DOHH2 (cell line): ENCODE measurements around the gene NRDE2.

ENCODE experiments used
- CTCF ChIP-seq: fragments of 200-600 bp; sonication (generic); IDR thresholded peaks from one replicate; pipeline ENCODE4 v1.5.1; 2014; ENCODE audit warnings: antibody characterized with exemption, mild to moderate bottlenecking, low read depth, low read length; ENCODE audit not compliant: poor library complexity, severe bottlenecking
- EZH2phosphoT487 ChIP-seq: fragments of 200-600 bp; sonication (generic); IDR thresholded peaks from 2 replicates; pipeline ENCODE4 v1.6.1; 2017; ENCODE audit warnings: borderline replicate concordance, mild to moderate bottlenecking, antibody characterized with exemption, low read length, moderate library complexity, mixed read lengths

- TF ChIP-seq CTCF (no peak), EZH2phosphoT487 (no peak)
These were observed 14.5 kb downstream of the NRDE2 start for GRCh38 chr14:90317286-90317685.
